ENCODE measurements around the gene CPSF3. TPM values are rescaled to one million over a fixed set of nuclear protein-coding genes. Genes with fewer than 3 reads are reported as not detected.

CPSF3 gene
- total RNA-seq, 1 experiment from 2014 or later: 116 TPM

GRCh38 chr2:9461079-9461478 is 37.6 kb downstream of the CPSF3 start:
- Histone ChIP-seq H3K27me3 (no peaks in the 10 kb centered on the region), H3K9me3 (replicated peaks) (no peaks in the 10 kb centered on the region), H3K27ac (peak overlapping the region; percentile 46), H3K36me3 (peaks cover 41% of the 10 kb centered on the region), H3K4me3 (no peak overlapping the region), H3K4me1 (peaks cover 26% of the 10 kb centered on the region)
- peak in 1 of 2 experiments; percentile 60 for DNase-seq

GRCh38 chr2:9462313-9462712 is 38.9 kb downstream of the CPSF3 start:
- Histone ChIP-seq H3K4me1 (peaks cover 26% of the 10 kb centered on the region), H3K27ac (no peak overlapping the region), H3K27me3 (no peaks in the 10 kb centered on the region), H3K9me3 (replicated peaks) (no peaks in the 10 kb centered on the region), H3K36me3 (peaks cover 37% of the 10 kb centered on the region), H3K4me3 (no peak overlapping the region)
- no peak for DNase-seq

GRCh38 chr2:9462886-9463697 is 39.6 kb downstream of the CPSF3 start:
- no peak overlapping the region for H3K4me3 ChIP-seq
- H3K9me3 ChIP-seq (replicated peaks): no peaks in the 10 kb centered on the region
- no peaks in the 10 kb centered on the region for H3K27me3 ChIP-seq
- peaks cover 26% of the 10 kb centered on the region for H3K4me1 ChIP-seq
- no peak for DNase-seq
- peaks cover 37% of the 10 kb centered on the region for H3K36me3 ChIP-seq
- H3K27ac ChIP-seq: no peak overlapping the region

GRCh38 chr2:9463698-9464034 is 40.2 kb downstream of the CPSF3 start:
- no peaks in the 10 kb centered on the region for H3K27me3 ChIP-seq
- peaks cover 26% of the 10 kb centered on the region for H3K4me1 ChIP-seq
- H3K36me3 ChIP-seq: peaks cover 36% of the 10 kb centered on the region
- DNase-seq: peak; percentile 41 to 48
- no peak overlapping the region for H3K4me3 ChIP-seq
- H3K9me3 ChIP-seq (replicated peaks): no peaks in the 10 kb centered on the region
- no peak overlapping the region for H3K27ac ChIP-seq

- no peak for DNase-seq
- Histone ChIP-seq H3K27me3 (no peaks in the 10 kb centered on the region), H3K4me3 (no peak overlapping the region), H3K4me1 (peaks cover 26% of the 10 kb centered on the region), H3K9me3 (replicated peaks) (no peaks in the 10 kb centered on the region), H3K36me3 (peaks cover 32% of the 10 kb centered on the region), H3K27ac (no peak overlapping the region)
These were observed 41.7 kb downstream of the CPSF3 start for GRCh38 chr2:9465170-9465569.

GRCh38 chr2:9466147-9466683 is 42.8 kb downstream of the CPSF3 start:
- DNase-seq: no peak
- Histone ChIP-seq H3K27ac (no peak overlapping the region), H3K27me3 (no peaks in the 10 kb centered on the region), H3K36me3 (peaks cover 35% of the 10 kb centered on the region), H3K4me1 (peaks cover 20% of the 10 kb centered on the region), H3K4me3 (no peak overlapping the region), H3K9me3 (replicated peaks) (no peaks in the 10 kb centered on the region)

GRCh38 chr2:9467687-9468086 is 44.2 kb downstream of the CPSF3 start:
- peaks cover 45% of the 10 kb centered on the region for H3K36me3 ChIP-seq
- no peaks in the 10 kb centered on the region for H3K9me3 ChIP-seq (replicated peaks)
- H3K4me1 ChIP-seq: peaks cover 5% of the 10 kb centered on the region
- DNase-seq: no peak
- H3K27me3 ChIP-seq: no peaks in the 10 kb centered on the region
- no peak overlapping the region for H3K4me3 ChIP-seq
- H3K27ac ChIP-seq: no peak overlapping the region

GRCh38 chr2:9471206-9471605 is 47.8 kb downstream of the CPSF3 start:
- DNase-seq: no peak
- Histone ChIP-seq H3K36me3 (peaks cover 42% of the 10 kb centered on the region), H3K4me1 (no peaks in the 10 kb centered on the region)

GRCh38 chr2:9472511-9472910 is 49.1 kb downstream of the CPSF3 start:
- Histone ChIP-seq H3K27me3 (no peaks in the 10 kb centered on the region), H3K36me3 (peaks cover 40% of the 10 kb centered on the region), H3K27ac (no peak overlapping the region), H3K4me3 (no peak overlapping the region), H3K9me3 (replicated peaks) (no peaks in the 10 kb centered on the region), H3K4me1 (no peaks in the 10 kb centered on the region)
- no peak for DNase-seq

More at GRCh38 chr2:9471206-9471605, 47.8 kb downstream of the CPSF3 start:
- Histone ChIP-seq H3K9me3 (replicated peaks) (no peaks in the 10 kb centered on the region), H3K27me3 (no peaks in the 10 kb centered on the region), H3K27ac (no peak overlapping the region), H3K4me3 (no peak overlapping the region)

- DNase-seq: no peak
- no peaks in the 10 kb centered on the region for H3K9me3 ChIP-seq (replicated peaks)
- H3K4me1 ChIP-seq: no peaks in the 10 kb centered on the region
- H3K27ac ChIP-seq: no peak overlapping the region
- H3K27me3 ChIP-seq: no peaks in the 10 kb centered on the region
- H3K4me3 ChIP-seq: no peak overlapping the region
- H3K36me3 ChIP-seq: peaks cover 34% of the 10 kb centered on the region
These were observed 50.0 kb downstream of the CPSF3 start for GRCh38 chr2:9473308-9473984.

- Histone ChIP-seq H3K36me3 (peaks cover 31% of the 10 kb centered on the region), H3K27me3 (no peaks in the 10 kb centered on the region), H3K9me3 (replicated peaks) (no peaks in the 10 kb centered on the region), H3K4me1 (no peaks in the 10 kb centered on the region), H3K4me3 (no peak overlapping the region), H3K27ac (no peak overlapping the region)
- DNase-seq: no peak
These were observed 50.5 kb downstream of the CPSF3 start for GRCh38 chr2:9473985-9474360.

- H3K4me1 ChIP-seq: no peaks in the 10 kb centered on the region
- no peak within 1 kb of the TSS for H3K4me3 ChIP-seq
- no peaks in the 10 kb centered on the region for H3K27me3 ChIP-seq
- H3K9me3 ChIP-seq (replicated peaks): no peaks in the 10 kb centered on the region
- peaks cover 28% of the 10 kb centered on the region for H3K36me3 ChIP-seq
- no peak within 1 kb of the TSS for H3K27ac ChIP-seq
- DNase-seq: no peak
These were observed 51.1 kb downstream of the CPSF3 start, which contains the start of gene IAH1 for GRCh38 chr2:9474361-9475057. Gene IAH1, plus strand, starts transcription at chr2:9474551. Its CDS starts 16 bp downstream, at chr2:9474567.

- Histone ChIP-seq H3K4me3 (no peak overlapping the region), H3K36me3 (peaks cover 10% of the 10 kb centered on the region), H3K4me1 (no peaks in the 10 kb centered on the region), H3K27ac (no peak overlapping the region), H3K27me3 (no peaks in the 10 kb centered on the region), H3K9me3 (replicated peaks) (no peaks in the 10 kb centered on the region)
- no peak for DNase-seq
These were observed 54.5 kb downstream of the CPSF3 start for GRCh38 chr2:9477914-9478313.

GRCh38 chr2:9478526-9478925 is 55.1 kb downstream of the CPSF3 start:
- H3K4me3 ChIP-seq: no peak overlapping the region
- H3K9me3 ChIP-seq (replicated peaks): no peaks in the 10 kb centered on the region
- no peaks in the 10 kb centered on the region for H3K27me3 ChIP-seq
- H3K27ac ChIP-seq: no peak overlapping the region
- H3K4me1 ChIP-seq: no peaks in the 10 kb centered on the region
- peaks cover 4% of the 10 kb centered on the region for H3K36me3 ChIP-seq
- no peak for DNase-seq

GRCh38 chr2:9480157-9480556 is 56.7 kb downstream of the CPSF3 start:
- H3K27me3 ChIP-seq: no peaks in the 10 kb centered on the region
- H3K36me3 ChIP-seq: peaks cover 6% of the 10 kb centered on the region
- DNase-seq: no peak
- H3K4me3 ChIP-seq: no peak overlapping the region
- H3K9me3 ChIP-seq (replicated peaks): no peaks in the 10 kb centered on the region
- no peak overlapping the region for H3K27ac ChIP-seq
- H3K4me1 ChIP-seq: no peaks in the 10 kb centered on the region

Data from SJCRH30 (cell line).